Subcutaneous adipose tissue (tissue), 4 donors: Measurements from ENCODE around the gene GABBR2. TPM values are rescaled to one million over a fixed set of nuclear protein-coding genes. Genes with fewer than 3 reads are reported as not detected.

Source experiments
- total RNA-seq, 4 donors: library from RNA; depleted of rRNA; stranded (reverse); fragments of >200 nt; gene quantifications; one replicate each; pipeline ENCODE4 v1.1.0, GENCODE V29; 2016
- TF ChIP-seq, protein P1 (sequence below): fragments of 450-650 bp; IDR thresholded peaks from one replicate; pipeline ENCODE4 v1.5.1; 2016; ENCODE audit warnings: low read depth, mild to moderate bottlenecking, control low read depth, antibody characterized with exemption, moderate library complexity

GABBR2 gene
- total RNA-seq, 4 donors from 2014 or later, result not detected

DNA sequence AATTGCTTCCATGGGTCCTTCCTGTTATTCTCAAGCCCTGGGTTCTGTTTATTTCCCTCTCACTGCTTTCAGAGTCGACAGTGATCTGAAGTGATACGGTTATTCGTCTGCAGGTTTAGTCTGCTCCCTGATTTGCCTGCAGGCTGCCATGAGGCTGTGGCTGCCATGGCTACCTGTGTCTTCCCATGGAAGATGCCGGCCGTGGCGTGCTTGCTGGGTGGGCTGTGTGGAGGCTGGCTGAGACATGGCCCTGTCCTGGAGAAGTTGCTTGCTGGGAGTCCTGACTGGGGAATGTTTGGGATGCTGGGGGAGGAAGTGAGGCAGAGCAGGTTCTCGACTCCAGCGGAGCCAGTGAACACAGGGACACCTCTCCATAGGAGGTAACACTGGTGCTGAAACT is 349.2 kb downstream of the GABBR2 start:
- TF ChIP-seq, protein P1, sequence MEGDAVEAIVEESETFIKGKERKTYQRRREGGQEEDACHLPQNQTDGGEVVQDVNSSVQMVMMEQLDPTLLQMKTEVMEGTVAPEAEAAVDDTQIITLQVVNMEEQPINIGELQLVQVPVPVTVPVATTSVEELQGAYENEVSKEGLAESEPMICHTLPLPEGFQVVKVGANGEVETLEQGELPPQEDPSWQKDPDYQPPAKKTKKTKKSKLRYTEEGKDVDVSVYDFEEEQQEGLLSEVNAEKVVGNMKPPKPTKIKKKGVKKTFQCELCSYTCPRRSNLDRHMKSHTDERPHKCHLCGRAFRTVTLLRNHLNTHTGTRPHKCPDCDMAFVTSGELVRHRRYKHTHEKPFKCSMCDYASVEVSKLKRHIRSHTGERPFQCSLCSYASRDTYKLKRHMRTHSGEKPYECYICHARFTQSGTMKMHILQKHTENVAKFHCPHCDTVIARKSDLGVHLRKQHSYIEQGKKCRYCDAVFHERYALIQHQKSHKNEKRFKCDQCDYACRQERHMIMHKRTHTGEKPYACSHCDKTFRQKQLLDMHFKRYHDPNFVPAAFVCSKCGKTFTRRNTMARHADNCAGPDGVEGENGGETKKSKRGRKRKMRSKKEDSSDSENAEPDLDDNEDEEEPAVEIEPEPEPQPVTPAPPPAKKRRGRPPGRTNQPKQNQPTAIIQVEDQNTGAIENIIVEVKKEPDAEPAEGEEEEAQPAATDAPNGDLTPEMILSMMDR, result no peak

DNA sequence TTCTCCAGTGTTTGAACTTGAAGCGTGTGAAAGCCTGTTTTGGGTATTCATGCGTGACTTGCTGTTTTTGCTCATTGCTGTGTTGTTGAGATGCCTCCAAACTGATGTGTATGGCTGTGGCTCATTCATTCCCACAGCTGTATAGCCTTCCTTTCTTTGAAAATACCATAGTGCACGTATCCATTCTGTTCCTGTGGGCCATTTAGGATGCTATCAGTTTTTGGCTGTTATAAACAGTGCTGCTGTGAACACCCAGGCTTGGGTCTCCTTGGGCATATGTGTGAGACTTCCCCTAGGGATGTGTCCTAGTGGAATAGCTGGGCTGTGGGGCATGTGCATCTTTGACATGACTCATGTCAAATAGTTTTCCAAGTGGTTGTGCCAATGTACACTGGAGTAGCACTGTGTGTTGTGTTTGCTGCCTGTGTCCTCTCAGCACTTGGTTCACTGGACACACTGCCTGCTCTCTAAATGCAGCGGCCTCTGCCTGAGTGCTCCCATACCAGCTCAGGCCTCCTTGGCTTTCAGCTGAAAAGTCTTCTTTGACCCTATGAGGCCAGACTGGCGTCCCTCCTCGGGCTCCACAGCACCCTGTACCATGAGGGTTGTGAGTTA is 350.7 kb downstream of the GABBR2 start:
- TF ChIP-seq, protein P1, result no peak

DNA sequence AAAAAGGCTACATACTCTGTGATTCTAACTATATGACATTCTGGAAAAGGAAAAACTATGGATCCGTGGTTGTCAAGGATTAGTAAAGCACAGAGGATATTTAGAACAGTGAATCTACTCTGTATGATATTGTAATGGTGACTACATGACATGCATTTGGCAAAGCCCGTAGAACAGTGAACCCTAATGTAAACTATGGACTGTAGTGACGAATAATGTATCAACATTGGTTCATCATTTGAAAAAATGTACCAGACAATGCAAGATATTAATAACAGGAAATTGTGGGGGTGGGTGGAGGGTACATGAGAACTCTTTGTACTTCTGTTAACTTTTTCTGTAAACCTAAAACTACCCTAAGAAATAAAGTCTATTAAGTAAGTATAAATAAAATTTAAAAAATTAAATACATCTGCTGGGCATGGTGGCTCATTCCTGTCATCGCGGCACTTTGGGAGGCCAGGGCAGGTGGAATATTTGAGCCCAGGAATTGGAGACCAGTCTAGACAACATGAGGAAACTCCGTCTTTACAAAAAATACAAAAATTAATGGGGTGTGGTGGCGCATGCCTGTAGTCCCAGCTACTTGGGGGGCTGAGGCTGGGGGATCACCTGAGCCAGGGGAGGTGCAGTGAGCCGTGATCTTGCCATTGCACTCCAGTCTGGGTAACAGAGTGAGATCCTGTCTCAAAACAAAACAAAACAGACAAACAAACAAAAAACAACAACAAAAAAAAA is 351.6 kb downstream of the GABBR2 start:
- TF ChIP-seq, protein P1, result no peak

DNA sequence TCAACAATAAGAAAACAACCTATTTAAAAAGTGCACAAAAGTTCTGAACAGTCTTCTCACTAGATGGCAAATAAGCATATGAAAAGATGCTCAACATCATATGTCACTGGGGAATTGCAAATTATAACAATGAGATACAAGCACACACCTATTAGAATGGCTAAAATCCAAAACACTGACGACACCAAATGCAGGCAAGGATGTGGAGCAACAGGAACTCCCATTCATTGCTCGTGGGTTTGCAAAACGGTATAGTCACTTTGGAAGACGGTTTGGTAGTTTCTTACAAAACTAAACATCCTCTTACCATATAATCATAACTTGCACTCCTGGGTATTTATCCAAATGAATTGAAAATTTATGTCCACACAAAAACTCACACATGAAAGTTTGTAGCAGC is 352.4 kb downstream of the GABBR2 start:
- TF ChIP-seq, protein P1, result no peak

DNA sequence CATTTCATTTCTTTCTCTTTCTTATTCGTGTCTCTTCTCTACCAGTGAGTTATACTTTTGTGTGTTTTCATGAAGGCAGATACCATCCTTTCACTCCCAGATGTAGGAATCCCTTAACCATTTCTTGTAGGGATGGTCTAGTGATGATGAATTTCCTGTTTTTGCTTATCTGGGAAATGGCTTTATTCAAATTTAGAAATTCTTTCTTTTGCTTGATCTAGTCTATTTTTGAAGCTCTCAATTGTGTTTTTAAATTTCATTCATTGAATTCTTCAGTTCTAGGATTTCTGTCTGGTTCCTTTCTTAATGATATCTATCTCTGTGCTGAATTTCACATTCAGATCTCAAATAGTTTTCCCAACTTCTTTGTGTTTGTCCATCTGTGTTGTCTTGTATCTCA is 357.4 kb downstream of the GABBR2 start:
- TF ChIP-seq, protein P1, result no peak

DNA sequence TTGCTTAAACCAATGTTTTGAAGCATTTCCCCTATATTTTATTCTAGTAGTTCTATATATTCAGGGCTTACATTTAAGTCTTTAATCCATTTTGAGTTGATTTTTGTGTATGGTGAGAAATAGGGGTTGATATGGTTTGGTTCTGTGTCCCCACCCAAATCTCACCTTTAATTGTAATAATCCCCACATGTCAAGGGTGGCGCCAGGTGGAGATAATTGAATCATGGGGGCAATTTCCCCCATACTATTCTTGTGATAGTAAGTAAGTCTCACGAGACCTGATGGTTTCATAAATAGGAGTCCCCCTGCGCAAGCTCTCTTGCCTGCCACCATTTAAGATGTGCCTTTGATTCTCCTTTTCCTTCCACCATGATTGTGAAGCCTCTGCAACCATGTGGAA is 361.1 kb downstream of the GABBR2 start:
- TF ChIP-seq, protein P1, result no peak

DNA sequence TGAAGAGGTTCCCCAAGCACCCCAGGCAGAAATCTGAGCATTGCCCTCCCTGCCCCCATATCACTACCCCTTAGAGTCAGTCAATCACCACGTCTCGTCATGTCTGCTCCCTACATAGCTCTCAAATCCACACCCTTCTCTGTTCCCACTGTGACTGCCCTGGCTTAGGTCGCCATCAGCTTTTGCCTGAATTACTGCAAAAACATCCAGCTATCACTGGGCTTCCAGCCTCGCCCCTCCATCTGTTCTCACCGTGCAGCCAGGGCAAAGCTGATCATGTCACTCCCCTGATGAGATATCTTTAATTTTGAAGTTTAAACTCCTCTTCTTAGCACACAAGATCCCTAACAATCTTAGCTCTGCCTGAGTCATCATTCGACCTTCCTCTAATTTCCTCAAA is 363.7 kb downstream of the GABBR2 start:
- TF ChIP-seq, protein P1, result no peak
